Measurements from ENCODE around the gene CCND2.

- TF ChIP-seq POLR2A (IDR thresholded peaks at IDR 0.05; ENCODE audit: extremely low read depth, insufficient read length) (no peak), CTCF (IDR thresholded peaks at IDR 0.05; ENCODE audit: low read depth, low read length) (no peak), MAX (IDR thresholded peaks at IDR 0.05; ENCODE audit: low read depth, low read length) (no peak)
Measured at GRCh38 chr12:4296751-4297150, 23.2 kb downstream of the CCND2 start.
